GM21423 (cell line): ENCODE data around the gene TNFRSF19.
"Not testable (repeated sequence)": the region's sequence is repeated elsewhere in the genome, so short reads cannot be mapped to it uniquely, and the experiment has no call there.

Source experiments
- ATAC-seq: cut with Tn5 transposase; IDR thresholded peaks from one replicate; pipeline ENCODE4 v1.9.1; 2021; ENCODE audit warnings: mild to moderate bottlenecking, moderate library complexity; ENCODE audit not compliant: unreplicated experiment

TNFRSF19 gene

GRCh38 chr13:23567906-23568460 is 2.2 kb upstream of the TNFRSF19 start:
- ATAC-seq = no peak

GRCh38 chr13:23570921-23571315 is 706 bp downstream of the TNFRSF19 start:
- ATAC-seq = no peak

GRCh38 chr13:23571431-23571830 is 1.2 kb downstream of the TNFRSF19 start:
- no peak for ATAC-seq

GRCh38 chr13:23572836-23573235 is 2.6 kb downstream of the TNFRSF19 start:
- no peak for ATAC-seq

- ATAC-seq = no peak
Observed at GRCh38 chr13:23574421-23575145, 4.4 kb downstream of the TNFRSF19 start.

GRCh38 chr13:23575632-23576031 is 5.4 kb downstream of the TNFRSF19 start:
- no peak for ATAC-seq

GRCh38 chr13:23578411-23579071 is 8.3 kb downstream of the TNFRSF19 start:
- ATAC-seq = peak; percentile 68

GRCh38 chr13:23579072-23579895 is 9.1 kb downstream of the TNFRSF19 start:
- ATAC-seq = peak; percentile 85

GRCh38 chr13:23579896-23580683 is 9.9 kb downstream of the TNFRSF19 start:
- no peak for ATAC-seq

- no peak for ATAC-seq
Observed at GRCh38 chr13:23580684-23581060, 10.5 kb downstream of the TNFRSF19 start.

GRCh38 chr13:23583491-23583890 is 13.3 kb downstream of the TNFRSF19 start:
- no peak for ATAC-seq

GRCh38 chr13:23584275-23584674 is 14.1 kb downstream of the TNFRSF19 start:
- ATAC-seq = no peak

- ATAC-seq = no peak
Observed at GRCh38 chr13:23586336-23586735, 16.1 kb downstream of the TNFRSF19 start.

GRCh38 chr13:23588666-23589065 is 18.5 kb downstream of the TNFRSF19 start:
- ATAC-seq = no peak

GRCh38 chr13:23592596-23592995 is 22.4 kb downstream of the TNFRSF19 start:
- ATAC-seq = no peak

- ATAC-seq = no peak
Observed at GRCh38 chr13:23593148-23593547, 22.9 kb downstream of the TNFRSF19 start.

GRCh38 chr13:23594290-23594689 is 24.1 kb downstream of the TNFRSF19 start:
- ATAC-seq = not testable (repeated sequence)

GRCh38 chr13:23598369-23598768 is 28.2 kb downstream of the TNFRSF19 start:
- no peak for ATAC-seq

- no peak for ATAC-seq
Observed at GRCh38 chr13:23599083-23599925, 29.1 kb downstream of the TNFRSF19 start.

GRCh38 chr13:23600100-23600499 is 29.9 kb downstream of the TNFRSF19 start:
- no peak for ATAC-seq
